B cell (primary cell): ENCODE measurements around the gene IFIT2.

Experiments used
- CTCF ChIP-seq: fragments of 200-600 bp; IDR thresholded peaks from one replicate; pipeline ENCODE4 v1.8.0; 2022; ENCODE audit warnings: antibody characterized with exemption, mild to moderate bottlenecking
- EZH2 ChIP-seq: IDR thresholded peaks from 2 replicates; pipeline ENCODE4 v1.6.1; 2012; ENCODE audit warnings: borderline replicate concordance, low read depth, mild to moderate bottlenecking, moderate library complexity, low read length; ENCODE audit not compliant: insufficient read depth, poor library complexity, severe bottlenecking

- TF ChIP-seq EZH2, result no peak
- no peak for TF ChIP-seq CTCF
Measured at GRCh38 chr10:89273680-89274079, 28.2 kb upstream of the IFIT2 start.
